Stimulated activated CD4-positive, alpha-beta T cell treated with anti-CD3 and anti-CD28 coated beads, Interleukin-2, amount 100 ng/mL, for 48 hours (primary cell): ENCODE results near the gene PDSS2.
"Not testable (repeated sequence)": the region's sequence is repeated elsewhere in the genome, so short reads cannot be mapped to it uniquely, and the experiment has no call there.

Experiments
- DNase-seq, 2 donors: peaks; one replicate each; pipeline ENCODE4 v3.0.0-alpha.2; 2020

PDSS2 gene

DNA sequence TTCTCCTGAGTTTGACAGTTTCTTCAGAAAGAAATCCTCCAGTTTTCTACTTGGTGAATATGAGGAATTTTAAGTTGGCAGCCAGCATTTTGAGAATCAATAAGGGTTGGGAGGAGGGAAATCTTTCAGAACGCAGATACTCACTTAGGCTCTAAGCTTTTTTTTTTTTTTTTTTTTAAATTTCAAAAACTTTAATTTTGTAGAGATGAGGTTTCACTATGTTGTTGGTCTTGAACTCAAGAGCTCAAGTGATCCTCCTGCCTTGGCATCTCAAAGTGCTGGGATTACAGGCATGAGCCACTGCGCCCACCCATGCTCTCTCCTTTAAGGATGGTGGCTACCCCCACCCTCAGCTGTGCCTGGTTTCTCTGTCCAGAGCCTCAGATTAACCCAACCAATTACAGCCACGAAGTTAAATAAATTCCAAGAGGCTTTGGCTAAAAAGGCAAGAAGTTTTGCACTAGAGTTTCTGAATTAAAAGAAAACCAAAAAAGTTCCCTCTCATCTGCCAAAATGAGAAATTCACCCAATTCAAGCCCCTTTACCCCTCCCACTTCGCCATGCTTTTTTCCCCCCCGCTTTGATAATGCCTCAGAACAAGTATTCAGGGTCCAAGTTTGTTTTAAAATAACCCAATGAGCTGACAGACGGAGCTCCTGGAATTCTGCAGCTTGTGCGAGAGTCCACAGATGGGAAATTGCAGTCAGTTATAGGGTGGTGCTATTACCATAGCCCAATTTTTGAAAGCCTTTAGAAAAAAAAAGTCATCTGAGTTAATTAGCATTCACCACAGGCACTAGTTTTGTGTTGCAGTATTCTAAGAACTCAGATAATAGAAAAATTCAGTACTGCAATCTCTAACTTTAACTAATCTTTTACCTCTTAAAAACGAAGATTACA lies 249.7 kb downstream of the PDSS2 start:
- no peak for DNase-seq

DNA sequence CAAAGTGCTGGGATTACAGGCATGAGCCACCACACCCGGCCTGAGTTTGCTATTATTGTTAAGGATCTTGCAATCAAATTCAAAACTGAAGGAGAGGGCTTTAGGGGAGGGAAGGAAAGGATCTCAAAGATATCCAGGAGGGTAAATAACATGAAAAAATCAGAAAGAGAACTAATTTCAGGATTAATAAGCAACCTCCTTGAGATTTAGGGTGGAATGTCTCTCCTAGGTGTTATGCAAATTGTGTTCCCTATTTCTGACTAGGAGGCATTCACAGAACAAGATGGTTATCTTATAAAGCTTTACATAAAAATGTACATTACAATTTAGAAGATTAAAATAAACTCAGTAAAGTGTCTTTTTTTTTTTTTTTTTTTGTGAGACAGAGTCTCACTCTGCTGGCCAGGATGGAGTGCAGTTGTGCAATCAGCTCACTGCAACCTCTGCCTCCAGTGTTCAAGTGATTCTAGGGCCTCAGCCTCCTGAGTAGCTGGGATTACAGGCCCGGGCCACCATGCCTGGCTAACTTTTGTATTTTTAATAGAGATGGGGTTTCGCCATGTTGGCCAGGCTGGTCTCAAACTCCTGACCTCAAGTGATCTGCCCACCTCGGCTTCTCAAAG lies 252.0 kb downstream of the PDSS2 start:
- DNase-seq: no peak

DNA sequence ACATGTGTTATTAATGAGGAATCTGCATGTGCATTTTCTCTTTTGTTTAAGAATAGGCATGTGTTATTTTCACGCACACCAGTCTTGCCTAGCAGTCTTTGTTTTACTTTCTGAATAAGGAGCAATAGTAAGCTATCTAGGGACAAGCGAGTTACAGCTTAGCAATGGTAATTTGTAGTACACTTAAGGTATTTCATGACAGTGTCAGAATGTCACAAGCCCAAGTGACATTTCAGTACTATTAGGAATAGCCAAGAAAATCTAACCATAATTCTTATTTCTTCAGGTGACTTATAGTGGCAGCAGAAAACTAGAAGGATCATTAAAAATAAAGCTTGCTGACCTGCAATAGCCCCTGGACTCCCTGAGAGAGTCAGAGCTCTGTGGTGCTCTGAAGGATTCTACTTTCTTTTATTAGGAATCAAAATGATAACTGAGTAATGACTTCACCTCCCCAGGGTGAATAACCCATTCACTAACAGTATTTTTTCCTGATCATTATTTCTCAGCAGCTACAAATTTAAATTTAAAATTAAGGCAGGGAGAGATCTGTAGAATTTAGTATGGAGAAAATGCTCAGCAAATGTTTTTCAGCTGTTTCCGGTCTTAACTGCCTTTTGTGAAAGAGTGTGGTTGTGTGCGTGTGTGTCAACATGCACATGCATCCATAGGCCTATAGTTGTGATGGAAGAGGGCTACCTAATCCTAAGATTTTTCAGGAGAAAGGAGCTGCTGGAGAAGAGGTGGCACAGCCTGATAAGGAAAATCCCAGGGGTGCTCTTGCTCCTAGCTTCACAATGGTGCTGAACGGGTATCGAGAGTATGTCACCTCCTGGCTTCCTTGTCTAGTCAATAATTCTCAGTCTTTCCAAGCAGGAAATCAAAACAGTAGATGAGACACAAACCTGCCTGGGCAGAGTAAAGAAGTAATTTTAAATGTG lies 254.0 kb downstream of the PDSS2 start:
- no peak for DNase-seq

DNA sequence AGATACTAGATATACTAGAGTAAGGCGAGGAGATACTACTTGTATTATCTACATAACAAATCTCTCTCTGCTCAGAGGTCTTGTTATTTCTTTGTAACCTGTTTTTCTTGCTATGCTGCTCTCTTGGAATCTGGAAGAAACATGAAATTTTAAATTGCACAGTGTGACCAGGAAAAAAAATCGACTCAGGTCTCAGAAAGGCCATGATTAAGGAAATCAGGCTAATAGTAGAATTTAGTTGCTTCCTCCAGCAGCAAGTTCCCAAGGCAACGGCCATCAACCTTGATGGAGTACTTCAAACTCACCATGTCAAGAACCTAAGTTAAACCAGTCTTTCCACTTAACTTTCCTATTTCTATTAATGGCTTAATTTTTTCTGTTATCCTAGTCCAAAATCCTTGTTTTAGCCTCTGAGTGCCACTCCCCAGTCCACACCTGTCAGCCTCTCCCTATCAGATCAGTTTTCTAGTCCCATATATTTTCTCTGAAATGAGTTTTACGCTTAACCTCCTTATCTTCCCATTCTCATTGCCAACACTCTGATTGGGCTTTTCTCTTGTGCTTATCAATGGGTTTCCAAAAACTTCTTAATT lies 256.4 kb downstream of the PDSS2 start:
- no peak for DNase-seq

DNA sequence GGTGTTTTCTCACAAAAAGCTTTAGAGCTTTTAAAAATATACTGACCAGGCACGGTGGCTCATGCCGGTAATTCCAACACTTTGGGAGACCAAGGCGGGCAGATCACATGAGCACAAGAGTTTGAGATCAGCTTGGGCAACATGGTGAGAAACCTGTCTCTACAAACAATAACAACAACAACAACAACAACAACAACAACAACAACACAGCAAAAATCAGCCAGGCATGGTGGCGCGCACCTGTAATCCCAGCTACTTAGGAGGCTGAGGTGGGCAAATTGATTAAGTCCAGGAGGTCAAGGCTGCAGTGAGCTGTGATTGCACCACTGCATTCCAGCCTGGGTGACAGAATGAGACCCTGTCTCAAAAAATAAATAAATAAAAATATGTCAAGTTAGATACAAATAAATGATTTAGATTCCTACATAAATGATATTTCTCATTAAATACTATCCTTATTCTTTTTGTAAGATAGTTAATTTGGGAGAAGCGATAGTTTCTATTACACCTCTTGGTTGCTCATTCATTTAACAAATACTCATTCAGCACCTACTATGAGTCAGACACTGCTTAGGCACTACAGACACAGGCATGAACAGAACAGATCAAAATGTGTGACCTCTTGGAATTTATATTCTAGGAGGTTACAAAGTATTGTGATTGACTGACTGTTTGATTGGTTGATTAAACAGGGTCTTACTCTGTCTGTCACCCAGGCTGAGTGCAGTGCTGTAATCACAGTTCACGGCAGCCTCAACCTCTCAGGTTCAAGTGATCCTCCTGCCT lies 260.5 kb downstream of the PDSS2 start:
- DNase-seq: no peak

GRCh38 chr6:107196152-107196551 lies 263.2 kb downstream of the PDSS2 start:
- no peak for DNase-seq

GRCh38 chr6:107194723-107195122 lies 264.6 kb downstream of the PDSS2 start:
- DNase-seq: not testable (repeated sequence)

DNA sequence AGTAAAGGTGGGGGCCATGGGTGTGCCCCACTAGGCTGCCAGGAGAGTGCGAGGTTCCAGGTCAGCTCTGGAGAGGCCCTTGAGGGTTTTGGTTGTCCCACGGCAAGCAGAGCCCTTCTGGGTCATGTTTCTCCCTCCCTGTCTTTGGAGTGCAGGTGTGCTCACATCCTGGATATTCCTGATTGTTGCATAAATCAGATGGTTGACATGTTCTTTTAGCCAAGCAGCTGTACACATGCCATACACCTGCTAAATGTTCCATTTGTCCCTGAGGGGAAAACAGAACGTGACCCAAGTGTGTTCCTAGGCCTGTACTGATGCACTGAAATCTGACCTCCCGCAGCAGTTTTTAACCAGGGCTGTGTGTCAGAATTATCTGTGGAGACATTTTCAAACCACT lies 266.5 kb downstream of the PDSS2 start:
- DNase-seq: no peak

GRCh38 chr6:107187630-107188029 lies 271.7 kb downstream of the PDSS2 start:
- DNase-seq: no peak

DNA sequence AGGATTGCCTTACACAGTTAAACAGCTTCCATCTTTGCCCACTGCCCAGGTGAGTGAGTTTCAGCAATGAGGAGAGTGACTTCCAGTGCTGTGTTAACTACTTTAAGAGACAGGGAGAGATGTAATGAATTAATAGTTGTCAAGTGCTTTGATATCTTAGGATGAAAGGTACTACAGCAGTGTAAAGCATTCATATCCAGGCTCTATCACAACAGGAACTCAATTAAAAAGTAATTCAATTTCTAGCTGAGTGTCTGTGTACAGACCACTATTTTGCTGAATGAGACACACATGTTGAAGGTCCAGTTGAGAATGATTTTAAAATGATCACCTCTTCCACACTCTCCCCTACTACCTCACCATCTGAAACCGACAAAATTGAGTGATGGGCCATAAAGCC lies 273.3 kb downstream of the PDSS2 start:
- DNase-seq: no peak

DNA sequence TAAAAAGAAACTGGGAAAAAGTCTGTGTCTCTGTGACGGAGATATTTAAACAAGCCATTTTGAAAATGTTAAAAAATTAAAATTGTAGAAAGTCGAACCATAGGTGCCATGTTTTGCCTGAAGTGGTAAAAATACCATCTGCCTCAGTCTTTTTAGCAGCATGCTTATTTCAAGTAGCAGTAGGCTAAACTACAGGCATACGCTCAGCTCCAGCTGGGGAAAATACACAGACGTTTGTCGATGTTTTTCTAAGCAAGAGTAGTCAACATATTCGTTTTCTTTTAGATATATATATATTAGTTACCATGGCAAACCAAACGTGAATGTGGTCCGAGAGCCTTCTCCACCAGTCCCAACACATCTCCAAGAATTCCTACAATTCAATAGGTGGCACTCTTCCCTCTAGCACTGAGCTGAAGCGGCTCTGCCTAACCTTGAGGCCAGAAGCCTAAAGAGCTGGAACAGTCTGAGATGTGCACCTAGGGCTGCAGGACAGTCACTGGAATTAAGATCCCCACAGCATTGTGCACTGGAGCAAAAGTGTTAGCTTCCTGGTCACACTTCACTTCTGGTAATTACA lies 273.9 kb downstream of the PDSS2 start:
- DNase-seq: no peak

GRCh38 chr6:107184435-107184834 lies 274.9 kb downstream of the PDSS2 start:
- DNase-seq: no peak

- DNase-seq: no peak
Measured at GRCh38 chr6:107180099-107180498, 279.3 kb downstream of the PDSS2 start.

- DNase-seq: peak in 1 of 2 donors; percentile 4
Measured at GRCh38 chr6:107179004-107179403, 280.4 kb downstream of the PDSS2 start.

DNA sequence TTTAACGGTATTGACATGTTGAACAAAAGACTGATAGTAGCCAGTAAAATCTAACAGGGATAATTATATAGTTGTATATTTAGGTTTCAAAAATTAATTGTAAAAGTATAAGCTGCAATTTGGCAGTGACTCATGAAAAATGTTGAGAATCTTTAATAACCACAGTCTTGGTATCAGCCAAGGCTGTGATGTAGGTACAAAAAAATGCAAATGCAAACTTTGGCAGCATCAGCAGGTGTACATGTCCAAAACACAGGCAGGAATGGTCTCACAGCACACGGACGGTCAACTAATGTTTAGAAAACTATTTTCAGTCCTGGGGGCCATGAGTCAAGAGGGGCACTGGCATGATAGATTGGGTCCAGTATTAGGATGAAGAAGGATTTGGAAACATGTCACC lies 285.6 kb downstream of the PDSS2 start:
- DNase-seq: no peak

DNA sequence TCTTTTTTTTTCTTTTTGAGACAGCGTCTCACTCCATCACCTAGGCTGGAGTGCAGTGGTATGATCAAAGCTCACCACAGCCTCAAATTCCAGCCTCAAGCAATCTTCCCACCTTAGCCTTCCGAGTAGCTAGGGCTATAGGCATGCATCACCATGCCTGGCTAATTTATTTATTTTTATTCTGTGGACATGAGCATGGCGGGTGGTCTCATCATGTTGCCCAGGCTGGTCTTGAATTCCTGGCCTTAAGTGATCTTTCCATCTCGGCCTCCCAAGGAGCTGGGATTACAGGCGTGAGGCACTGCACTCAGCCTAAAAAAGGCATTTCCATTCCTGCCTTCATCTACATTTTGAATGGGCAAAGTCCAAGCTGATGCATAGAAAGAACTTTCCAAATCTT lies 287.9 kb downstream of the PDSS2 start:
- no peak for DNase-seq

GRCh38 chr6:107164299-107164698 lies 295.1 kb downstream of the PDSS2 start:
- DNase-seq: not testable (repeated sequence)

DNA sequence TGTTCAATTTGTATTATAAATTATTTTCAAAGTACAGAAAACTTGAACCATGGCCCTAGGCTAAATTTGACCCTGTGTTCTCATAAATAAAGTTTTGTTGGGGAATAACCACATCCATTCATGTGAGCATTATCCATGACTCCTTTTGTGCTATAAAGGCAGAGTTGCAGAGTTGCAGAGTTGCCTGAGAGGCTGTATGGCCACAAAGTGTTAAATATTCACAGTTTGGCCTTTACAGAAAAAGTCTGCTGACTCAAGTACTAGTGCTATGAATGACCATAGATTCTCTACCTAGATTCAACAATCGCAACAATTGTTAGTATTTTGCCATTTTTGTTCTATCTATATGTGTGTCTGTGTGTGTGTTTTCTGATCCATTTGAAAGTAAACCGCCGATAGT lies 297.8 kb downstream of the PDSS2 start:
- DNase-seq: no peak

DNA sequence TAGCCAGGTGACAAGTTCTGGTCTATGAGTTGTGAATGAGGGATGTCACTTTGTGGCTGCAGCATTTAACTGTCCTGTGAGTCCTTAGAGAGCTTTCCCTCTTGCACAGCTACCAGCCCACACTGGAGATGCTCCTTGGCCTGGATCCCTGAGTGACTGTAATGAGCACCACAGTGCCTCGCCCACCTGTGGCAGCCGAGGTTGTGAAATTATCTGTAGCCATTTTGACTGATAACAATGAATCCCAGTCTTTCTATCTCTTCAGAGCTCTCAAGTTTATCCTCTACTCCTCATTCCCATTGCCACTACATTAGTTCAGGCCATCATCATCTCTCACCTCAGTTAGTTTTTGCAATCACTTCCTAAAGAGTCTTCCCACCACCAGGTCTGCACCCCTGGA lies 302.7 kb downstream of the PDSS2 start:
- DNase-seq: no peak

GRCh38 chr6:107154801-107155160 lies 304.6 kb downstream of the PDSS2 start:
- DNase-seq: no peak

- DNase-seq: no peak
Measured at GRCh38 chr6:107154131-107154800, 305.1 kb downstream of the PDSS2 start.
